Stimulated activated CD8-positive, alpha-beta memory T cell treated with anti-CD3 and anti-CD28 coated beads, Interleukin-12 subunit alpha, Interleukin-12 subunit beta, amount 100 ng/mL, for 24 hours (primary cell): ENCODE measurements around the gene DHX15.

Experiments
- DNase-seq: peaks from one replicate; pipeline ENCODE4 v3.0.0-alpha.2; 2020; ENCODE audit errors: extremely low read depth

Gene DHX15

DNA sequence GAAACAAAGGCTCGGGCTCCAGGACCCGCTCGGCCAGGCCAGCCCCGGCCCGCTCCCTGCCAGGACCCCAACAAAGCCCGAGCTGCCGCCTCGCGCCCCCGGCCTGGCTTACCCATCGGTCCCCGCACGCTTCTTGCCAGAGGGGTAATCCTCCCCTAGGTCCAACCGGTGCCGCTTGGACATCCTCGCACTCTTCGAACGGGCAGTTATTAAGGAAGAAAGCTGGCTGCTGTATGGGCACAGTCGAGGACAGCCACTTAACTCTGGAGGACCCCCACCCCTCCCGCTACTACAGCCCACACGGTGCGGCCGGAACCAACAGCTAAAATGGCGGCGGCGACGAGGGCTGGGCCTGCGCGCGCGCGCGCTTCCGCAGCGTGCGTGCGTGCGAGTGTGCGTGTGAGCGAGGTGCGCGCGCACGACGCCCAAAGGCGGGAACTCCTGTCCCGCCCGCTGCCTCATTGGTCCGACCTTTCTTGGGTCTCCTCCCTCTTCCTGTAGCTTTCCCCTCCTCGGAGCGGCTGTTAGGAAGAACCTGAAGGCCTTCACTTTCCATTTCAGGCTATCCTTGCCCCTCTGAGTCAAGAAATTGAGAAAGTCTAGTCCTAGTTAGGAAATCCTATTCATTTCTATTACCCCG, at the start of gene DHX15:
Gene DHX15, minus strand, starts transcription at position 344 of the 640 bp plus-strand sequence. Its CDS starts 161 bp downstream, at position 183.
- peak; percentile 85 for DNase-seq

DNA sequence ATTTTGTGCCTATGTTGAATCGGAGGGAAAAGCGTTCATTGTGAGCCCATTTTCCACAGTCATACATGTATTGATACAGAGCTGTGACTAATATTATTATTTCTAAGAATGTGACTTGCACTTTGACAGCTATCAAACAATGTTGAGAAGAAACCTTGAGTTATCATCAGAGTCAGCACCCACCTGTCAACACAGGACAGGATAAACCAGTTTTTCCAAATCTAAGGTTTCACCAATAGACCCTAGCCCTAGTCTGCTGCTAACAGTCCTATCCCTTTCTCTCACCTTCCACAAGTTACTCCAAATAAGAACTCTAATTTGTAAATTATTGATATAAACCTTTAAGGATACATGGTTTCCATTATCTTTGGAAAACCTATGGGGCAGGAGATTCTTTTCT, 47.7 kb upstream of the DHX15 start:
- no peak for DNase-seq

- no peak for DNase-seq
Observed at GRCh38 chr4:24630937-24631336, 46.6 kb upstream of the DHX15 start.

DNA sequence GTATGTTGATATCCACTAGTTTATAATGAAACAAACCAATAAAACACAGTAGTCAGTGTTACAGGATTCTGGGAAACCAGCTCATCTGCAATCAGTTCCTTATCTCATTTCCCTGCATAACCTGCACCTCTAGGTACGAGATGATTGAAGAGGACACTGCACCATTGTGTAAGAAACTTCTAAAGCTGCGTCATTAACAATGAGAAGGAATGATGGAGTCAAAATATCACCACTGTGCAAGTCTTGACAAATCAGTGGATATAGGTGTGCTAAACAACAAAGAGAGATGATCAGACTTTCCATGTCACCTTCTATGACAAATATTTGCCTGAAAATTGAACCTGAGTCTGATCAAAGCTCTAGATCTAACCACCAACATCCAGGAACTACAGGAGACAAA, 40.7 kb upstream of the DHX15 start:
- DNase-seq = no peak

DNA sequence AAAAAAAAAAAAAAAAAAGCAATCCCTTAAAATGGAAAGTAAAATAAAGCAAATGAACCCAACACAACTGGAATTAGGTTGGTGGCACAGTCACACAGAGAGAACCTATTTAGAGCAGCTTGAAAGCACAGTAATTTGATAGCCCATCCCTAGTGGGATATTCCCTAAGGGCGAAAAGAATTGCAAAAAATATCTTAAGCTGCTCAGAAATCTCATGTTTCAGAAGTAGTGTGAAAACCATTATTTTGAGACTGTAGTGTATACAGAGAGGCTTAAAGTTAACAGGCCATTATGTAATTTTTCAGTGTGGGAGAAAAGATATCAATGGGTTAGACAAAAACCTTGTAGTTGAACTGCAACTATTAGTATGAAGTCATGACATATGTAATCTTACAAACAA, 40.0 kb upstream of the DHX15 start:
- no peak for DNase-seq

DNA sequence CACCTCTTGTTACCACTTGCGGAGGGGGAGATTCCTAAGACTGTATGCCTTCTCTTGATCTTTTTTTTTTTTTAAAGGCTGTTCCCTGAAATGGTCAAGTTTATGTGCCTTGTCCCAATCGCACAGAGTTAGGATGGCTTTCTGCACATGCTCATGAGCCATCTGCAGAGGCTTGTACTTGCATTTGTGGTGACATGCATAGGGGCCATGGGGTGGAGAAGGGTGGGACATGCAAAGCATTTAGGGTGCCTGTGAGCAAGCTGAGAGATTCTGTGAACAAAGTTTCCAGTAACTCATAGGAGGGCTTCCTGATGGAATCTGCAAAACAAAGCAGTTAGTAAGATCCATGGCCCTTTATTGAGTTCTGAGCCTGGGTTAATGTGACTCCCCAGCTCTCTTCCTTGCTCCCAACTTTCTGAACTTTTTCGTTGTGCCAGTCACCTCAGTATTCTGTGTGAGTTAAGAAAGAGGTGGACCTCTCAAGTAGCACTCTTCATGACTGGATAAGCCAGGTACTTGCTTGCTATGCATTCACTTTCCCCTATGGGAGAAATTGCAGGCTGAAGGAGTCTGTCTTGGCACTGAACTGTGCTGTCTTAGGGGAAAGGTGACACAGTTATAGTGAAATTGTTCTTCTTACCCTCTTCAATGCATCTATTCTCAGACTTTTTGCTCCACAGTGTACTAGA, 37.9 kb upstream of the DHX15 start:
- DNase-seq = no peak

GRCh38 chr4:24615977-24616376, 31.6 kb upstream of the DHX15 start:
- no peak for DNase-seq

GRCh38 chr4:24614881-24615280, 30.5 kb upstream of the DHX15 start:
- DNase-seq = no peak

DNA sequence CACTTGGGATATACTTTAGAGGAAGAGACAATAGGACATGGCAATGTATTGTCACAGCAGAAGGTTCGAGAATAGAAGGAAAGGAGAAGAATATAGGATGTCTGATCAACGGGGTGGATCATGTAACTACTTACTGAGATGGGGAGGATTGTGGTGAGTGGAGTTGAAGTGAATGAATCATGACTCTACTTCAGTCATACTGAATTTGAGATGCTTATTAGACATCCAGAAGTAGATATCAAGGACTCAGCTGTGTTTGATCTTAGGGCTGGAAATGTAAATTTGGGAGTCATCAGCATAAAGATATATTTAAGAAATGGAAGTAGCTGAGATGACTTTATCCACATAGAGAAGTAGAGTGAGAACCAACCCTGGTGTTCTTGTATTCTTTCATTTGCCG, 29.1 kb upstream of the DHX15 start:
- DNase-seq = no peak

GRCh38 chr4:24611575-24611974, 27.2 kb upstream of the DHX15 start:
- no peak for DNase-seq

- no peak for DNase-seq
Observed at GRCh38 chr4:24607334-24607733, 23.0 kb upstream of the DHX15 start.

DNA sequence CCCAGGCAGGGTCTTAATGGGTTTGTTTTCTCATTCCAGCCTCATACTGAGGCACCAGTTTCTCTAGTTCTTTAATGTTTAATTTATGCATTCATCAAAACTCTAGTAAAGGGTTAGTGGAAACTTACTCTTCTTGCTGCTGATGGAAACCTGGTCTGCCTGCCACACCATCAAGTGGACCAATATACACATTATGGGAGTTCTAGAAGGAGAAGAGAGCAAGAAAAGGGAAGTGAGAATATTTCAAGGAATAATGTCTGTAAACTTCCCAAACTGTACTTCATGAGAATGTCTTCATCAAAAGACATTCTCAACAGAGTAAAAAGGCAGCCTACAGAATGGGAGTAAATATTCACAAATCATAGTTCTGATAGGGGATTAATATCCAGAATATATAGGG, 20.9 kb upstream of the DHX15 start:
- DNase-seq = no peak

- no peak for DNase-seq
Observed at GRCh38 chr4:24604558-24605214, 20.3 kb upstream of the DHX15 start.

GRCh38 chr4:24603343-24603742, 19.0 kb upstream of the DHX15 start:
- DNase-seq = no peak

DNA sequence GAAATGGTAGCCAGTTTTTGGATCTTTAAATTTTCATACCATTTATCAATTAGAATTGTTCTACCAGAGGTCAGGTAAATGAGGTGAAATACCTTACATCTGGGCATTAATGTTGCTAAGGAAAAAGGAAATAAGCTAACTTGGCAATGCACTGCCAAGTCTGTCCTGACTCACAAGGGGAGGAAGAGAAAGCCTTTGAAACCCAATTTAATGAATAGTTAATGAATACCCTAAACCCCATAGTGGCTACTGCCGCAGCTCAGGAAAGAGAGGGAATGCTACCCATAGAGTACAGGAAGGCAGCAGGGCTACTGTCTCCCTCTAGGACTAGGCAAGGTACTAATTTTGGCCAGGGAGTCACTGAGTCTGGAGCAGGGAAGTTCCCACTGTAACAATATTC, 16.8 kb upstream of the DHX15 start:
- DNase-seq = no peak

DNA sequence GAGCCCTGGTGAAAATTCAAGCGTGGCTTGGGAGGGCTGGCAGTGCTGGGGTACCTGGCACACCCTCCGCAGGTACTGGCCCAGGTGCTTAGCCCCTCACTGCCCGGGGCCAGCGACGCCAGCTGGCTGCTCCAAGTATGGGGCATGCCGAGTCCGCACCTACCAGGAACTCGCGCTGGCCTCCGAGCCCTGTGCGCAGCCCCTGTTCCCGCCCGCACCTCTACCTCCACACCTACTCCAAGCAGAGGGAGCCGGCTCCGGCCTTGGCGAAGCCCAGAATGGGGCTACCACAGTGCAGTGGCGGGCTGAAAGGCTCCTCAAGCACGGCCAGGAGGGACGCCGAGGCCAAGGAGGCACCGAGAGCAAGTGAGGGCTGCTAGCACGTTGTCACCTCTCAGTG, 14.9 kb upstream of the DHX15 start:
- DNase-seq = no peak

GRCh38 chr4:24598025-24598424, 13.7 kb upstream of the DHX15 start:
- no peak for DNase-seq

DNA sequence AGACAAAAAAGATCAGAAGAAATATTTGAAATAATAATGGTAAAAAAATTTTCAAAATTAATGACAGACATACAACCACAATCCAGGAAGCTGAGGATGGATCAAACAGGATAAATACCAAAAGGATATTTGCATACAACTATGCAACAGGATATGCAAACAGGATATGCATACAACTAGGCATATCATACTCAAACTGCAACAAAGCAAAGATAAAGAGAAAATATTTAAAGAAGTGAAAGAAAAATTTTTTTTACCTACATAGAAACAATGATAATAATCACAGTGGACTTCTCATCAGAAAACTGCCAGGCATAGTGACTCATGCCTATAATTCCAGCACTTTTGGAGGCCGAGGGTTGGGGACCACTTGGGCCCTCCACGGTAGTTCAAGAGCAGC, 11.3 kb upstream of the DHX15 start:
- DNase-seq = no peak

DNA sequence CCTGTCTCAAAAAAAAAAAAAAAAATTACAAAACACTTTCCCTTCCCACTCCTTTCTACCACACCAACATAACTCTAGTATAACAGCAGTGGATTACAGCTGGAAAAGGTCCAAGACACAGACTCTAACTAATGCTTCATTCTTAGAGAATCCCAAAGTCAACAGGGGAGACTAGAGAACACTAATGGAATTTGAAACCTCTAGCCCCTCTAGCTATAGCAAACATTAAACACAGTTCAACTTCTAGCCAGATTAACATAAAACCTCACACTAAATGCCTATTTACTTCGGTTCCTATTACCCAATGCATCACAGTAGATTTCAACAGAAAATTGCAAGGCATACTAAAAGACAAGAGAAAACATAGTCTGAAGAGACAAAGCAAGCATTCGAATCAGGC, 10.5 kb upstream of the DHX15 start:
- no peak for DNase-seq

DNA sequence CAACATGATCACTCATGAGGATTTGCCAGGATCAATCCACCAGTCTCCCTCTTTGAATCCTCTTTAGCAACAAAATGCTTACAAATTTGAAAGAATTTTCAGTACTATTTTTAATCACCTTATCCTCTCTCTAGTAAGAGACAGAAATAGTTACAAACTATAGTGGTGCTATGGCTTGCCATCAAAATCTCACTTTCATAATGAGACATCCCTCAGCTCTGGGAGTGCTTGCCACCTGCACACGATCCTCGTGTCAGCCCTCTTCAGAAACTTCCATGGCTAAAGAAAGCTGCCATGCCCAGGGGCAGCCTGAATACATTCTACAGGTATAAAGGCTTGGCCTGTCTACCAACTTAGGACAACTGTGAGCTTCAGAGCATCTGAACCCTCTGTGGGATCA, 5.1 kb upstream of the DHX15 start:
- no peak for DNase-seq

GRCh38 chr4:24588216-24588954, 4.0 kb upstream of the DHX15 start:
- DNase-seq = no peak

DNA sequence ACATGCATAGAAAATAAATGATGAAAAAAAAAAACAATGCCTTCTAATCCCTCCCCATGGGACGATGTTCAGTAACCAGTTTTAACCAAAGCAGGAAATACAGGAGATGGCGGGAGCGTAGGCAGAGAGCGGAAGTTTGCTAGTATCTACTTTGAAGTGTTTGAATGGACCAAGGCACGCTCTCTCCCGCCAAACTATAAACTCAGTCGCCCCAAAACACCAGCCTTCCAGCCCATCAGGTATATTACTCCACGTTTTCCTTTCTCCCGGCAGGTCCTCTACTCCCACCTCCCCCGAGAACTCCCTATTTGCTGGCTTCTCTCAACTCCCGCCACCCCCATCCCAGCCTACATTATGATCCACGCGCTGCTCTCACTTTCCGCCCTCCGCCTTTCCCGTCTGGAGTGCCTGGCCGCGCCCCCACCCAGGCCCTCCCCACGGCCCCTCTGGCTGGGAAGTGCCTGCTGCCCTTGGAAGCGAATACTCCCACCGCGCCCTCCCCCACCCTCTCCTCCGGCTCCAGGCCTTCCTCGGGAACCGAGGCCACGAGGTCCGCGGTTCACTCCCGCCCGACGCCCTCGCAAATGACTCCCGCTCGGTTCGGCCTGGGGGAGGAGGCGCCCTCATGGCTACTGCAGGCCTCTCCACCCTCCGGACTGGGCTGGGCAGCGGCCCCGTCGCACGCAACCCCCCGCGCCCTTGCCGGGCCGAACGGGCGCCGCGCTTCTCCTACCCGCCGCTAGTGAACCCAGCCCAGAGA, 723 bp downstream of the DHX15 start:
- peak; percentile 9 for DNase-seq
